Endothelial cell of umbilical vein (primary cell): Measurements from ENCODE around the gene ALDH3A2. TPM values are rescaled to one million over a fixed set of nuclear protein-coding genes. Genes with fewer than 3 reads are reported as not detected.

Experiments
- BruUV-seq: library from RNA; stranded (reverse); fragments of 400-500 nt; replicated peaks from 2 replicates; lab custom pipeline; 2021; lab: Mats Ljungman, UMichigan
- CTCF ChIA-PET: fragments of 300-600, 350-600 bp; sonication (Branson Sonifier 250); formaldehyde crosslinking; loops from one replicate; lab custom pipeline; 2021; ENCODE audit warnings: antibody characterized with exemption, inconsistent platforms; lab: Charles Lee
- POLR2A ChIA-PET: fragments of 300-600, 350-600 bp; sonication (Branson Sonifier 250); formaldehyde crosslinking; loops from one replicate; lab custom pipeline; 2021; ENCODE audit warnings: antibody characterized with exemption, inconsistent platforms; lab: Charles Lee
- DNase-seq: peaks from one replicate; pipeline ENCODE4 v3.0.0-alpha.2; 2011; ENCODE audit warnings: low read depth, low spot score
- FAIRE-seq: peaks from 2 replicates; lab custom pipeline; 2011; peaks lifted over from hg19 to GRCh38; lab: Jason Lieb, UNC
- H2AFZ ChIP-seq: 2 replicates; pipeline ENCODE4 v1.6.0; 2012; ENCODE audit warnings: low read depth, low read length, control low read depth, inconsistent platforms
- H3K27ac ChIP-seq: 2 replicates; pipeline ENCODE4 v1.5.1; 2011; ENCODE audit warnings: low read depth, mild to moderate bottlenecking, control low read depth, low read length, moderate library complexity; ENCODE audit not compliant: insufficient read depth
- H3K27me3 ChIP-seq, 2 experiments: 2 replicates each; pipeline versions ENCODE4 v1.6.0 to v1.6.1; 2011; ENCODE audit warnings: low read length in 2 of 2, mixed read lengths in 1 of 2; ENCODE audit not compliant: control insufficient read depth in 2 of 2, insufficient read depth in 2 of 2
- H3K36me3 ChIP-seq, 2 experiments: 2 replicates in 1 of 2; 3 replicates in 1 of 2; pipeline ENCODE4 v1.5.1; 2011; ENCODE audit warnings: low read length in 2 of 2, mild to moderate bottlenecking in 1 of 2, moderate library complexity in 1 of 2; ENCODE audit not compliant: control insufficient read depth in 2 of 2, insufficient read depth in 2 of 2; ENCODE audit errors: extremely low read depth in 1 of 2
- H3K4me1 ChIP-seq: 3 replicates; pipeline ENCODE4 v1.5.1; 2011; ENCODE audit warnings: mild to moderate bottlenecking, low read length; ENCODE audit not compliant: control insufficient read depth, insufficient read depth; ENCODE audit errors: extremely low read depth
- H3K4me2 ChIP-seq: 2 replicates; pipeline ENCODE4 v1.6.1; 2011; ENCODE audit warnings: low read length, control low read depth, mixed read lengths; ENCODE audit not compliant: insufficient read depth
- H3K4me3 ChIP-seq, 3 experiments: fragments of 200-600 bp in 1 of 3; sonication (generic), shearing (Covaris generic) in 1 of 3; replicated peaks in 1 of 3; 2 replicates each; pipeline ENCODE4 v1.5.1; 2011 to 2016; ENCODE audit warnings: control low read depth in 3 of 3, low read length in 3 of 3, mild to moderate bottlenecking in 2 of 3, inconsistent platforms in 1 of 3, low read depth in 1 of 3, moderate library complexity in 1 of 3; ENCODE audit not compliant: insufficient read depth in 1 of 3
- H3K79me2 ChIP-seq: 2 replicates; pipeline ENCODE4 v1.6.0; 2012; ENCODE audit warnings: low read length, inconsistent platforms; ENCODE audit not compliant: control insufficient read depth, insufficient read depth
- H3K9ac ChIP-seq: replicated peaks from 2 replicates; pipeline ENCODE3; 2011; ENCODE audit warnings: low read length, control low read depth; ENCODE audit not compliant: insufficient read depth; ENCODE audit errors: extremely low read depth
- H3K9me1 ChIP-seq: replicated peaks from 3 replicates; pipeline ENCODE4 v1.6.0; 2011; ENCODE audit warnings: mild to moderate bottlenecking, low read length; ENCODE audit not compliant: control insufficient read depth, insufficient read depth; ENCODE audit errors: extremely low read depth
- H3K9me3 ChIP-seq: replicated peaks from 2 replicates; pipeline ENCODE4 v1.5.1; 2012; ENCODE audit warnings: low read length, inconsistent platforms; ENCODE audit not compliant: control insufficient read depth, insufficient read depth
- H4K20me1 ChIP-seq: replicated peaks from 2 replicates; pipeline ENCODE3; 2011; ENCODE audit warnings: mild to moderate bottlenecking, low read length; ENCODE audit not compliant: control insufficient read depth, insufficient read depth; ENCODE audit errors: extremely low read depth
- CTCF ChIP-seq, 2 donors: IDR thresholded peaks; 1 replicate in 1 of 2; 2 replicates in 1 of 2; pipeline ENCODE4 v1.5.1; 2011; ENCODE audit warnings: low read length in 2 of 2, mild to moderate bottlenecking in 2 of 2, moderate library complexity in 2 of 2, control low read depth in 1 of 2, inconsistent platforms in 1 of 2, low read depth in 1 of 2; ENCODE audit not compliant: insufficient read depth in 1 of 2; ENCODE audit errors: extremely low read depth in 1 of 2
- EZH2 ChIP-seq: IDR thresholded peaks from 2 replicates; pipeline ENCODE4 v1.6.1; 2012; ENCODE audit warnings: borderline replicate concordance, low read depth, mild to moderate bottlenecking, moderate library complexity, low read length, inconsistent platforms; ENCODE audit not compliant: severe bottlenecking
- FOS ChIP-seq: IDR thresholded peaks from 2 replicates; pipeline ENCODE4 v1.6.1; 2011; ENCODE audit warnings: mild to moderate bottlenecking, low read length, moderate library complexity, borderline replicate concordance; ENCODE audit not compliant: insufficient read depth
- GATA2 ChIP-seq: IDR thresholded peaks from 2 replicates; pipeline ENCODE4 v1.7.0; 2011; ENCODE audit warnings: low read depth, mild to moderate bottlenecking, moderate library complexity, mixed read lengths, low read length; ENCODE audit not compliant: insufficient read length, insufficient read depth
- JUN ChIP-seq: IDR thresholded peaks from 2 replicates; pipeline ENCODE4 v1.6.1; 2011; ENCODE audit warnings: borderline replicate concordance, low read depth; ENCODE audit not compliant: insufficient read length, insufficient read depth
- MAX ChIP-seq: IDR thresholded peaks from 2 replicates; pipeline ENCODE4 v1.6.1; 2011; ENCODE audit not compliant: insufficient read depth, insufficient read length
- MYC ChIP-seq: IDR thresholded peaks from one replicate; pipeline ENCODE4 v1.6.1; 2011; ENCODE audit warnings: mild to moderate bottlenecking, low read depth, low read length
- POLR2A ChIP-seq: IDR thresholded peaks from 2 replicates; pipeline ENCODE4 v1.6.1; 2012; ENCODE audit warnings: low read depth, mild to moderate bottlenecking, control low read depth, low read length
- POLR2AphosphoS5 ChIP-seq: IDR thresholded peaks from 2 replicates; pipeline ENCODE4 v1.6.1; 2012; ENCODE audit warnings: low read depth, mild to moderate bottlenecking, control low read depth, low read length, moderate library complexity; ENCODE audit not compliant: insufficient read depth
- dilution Hi-C: fragments of 300-500 bp; cut with MboI; formaldehyde crosslinking; loops from one replicate; pipeline ENCODE4 v1.15.0; 2019; ENCODE audit warnings: low sequenced_read_pairs; ENCODE audit not compliant: extremely low pct_ligation_motif_present
- intact Hi-C: fragments of 100-400 bp; cut with micrococcal nuclease; formaldehyde crosslinking; loops from one replicate; pipeline ENCODE4 v1.10.0; 2022
- polyA plus RNA-seq, 4 experiments: library from polyadenylated mRNA; depleted of rRNA in 3 of 4; stranded (reverse) in 3 of 4; unstranded in 1 of 4; fragments of >200 nt; gene quantifications; 2 replicates each; pipeline versions ENCODE4 v1.2.1 to v1.2.3, GENCODE V29; 2011 to 2012; ENCODE audit warnings: missing spikeins in 1 of 4
- total RNA-seq: library from RNA; stranded (reverse); gene quantifications from 2 replicates; pipeline ENCODE4 v1.2.3, GENCODE V29; 2021

The ALDH3A2 gene
- total and polyA plus RNA-seq, 2 donors (not counting 3 experiments of a cell fraction or from before 2014, with no cell fraction given): 16.7 to 36.5 TPM

- Histone ChIP-seq H3K9me3 (no peaks in the 10 kb centered on the region), H3K9me1 (no peaks in the 10 kb centered on the region), H2AFZ (no peak overlapping the region), H3K79me2 (no peaks in the 10 kb centered on the region), H3K9ac (no peak overlapping the region), H3K36me3 (no peaks in the 10 kb centered on the region), H3K4me3 (no peak overlapping the region), H3K4me2 (no peak overlapping the region), H4K20me1 (no peaks in the 10 kb centered on the region), H3K4me1 (no peaks in the 10 kb centered on the region), H3K27ac (no peak overlapping the region), H3K27me3 (peaks cover 3 to 12% of the 10 kb centered on the region in 2 experiments)
- DNase-seq (no peak), FAIRE-seq (no peak)
- ChIA-PET POLR2A (no interaction called here), CTCF (interaction anchor here (0.9 to 1.0 kb wide), 2 partner anchors 16 to 17 kb away, joined by 3 read pairs; no protein-coding TSS in a partner anchor)
- TF ChIP-seq CTCF (IDR thresholded peaks at IDR 0.05; ENCODE audit: extremely low read depth in 1 of 2, insufficient read depth in 1 of 2, low read depth in 1 of 2, low read length in 2 of 2) (no peak), POLR2A (no peak), MAX (no peak), MYC (no peak), JUN (no peak)
- dilution Hi-C loops: no loop called here
- BruUV-seq: no TSS peak
- intact Hi-C loops: no loop called here
These were observed 19.1 kb upstream of the ALDH3A2 start for GRCh38 chr17:19629449-19629848.

GRCh38 chr17:19630035-19630434 lies 18.5 kb upstream of the ALDH3A2 start:
- ChIA-PET CTCF (interaction anchor here (0.9 to 1.0 kb wide), 2 partner anchors 15 to 17 kb away, joined by 3 read pairs; no protein-coding TSS in a partner anchor), POLR2A (no interaction called here)
- dilution Hi-C loops (no loop called here), intact Hi-C loops (no loop called here)
- Histone ChIP-seq H3K9me3 (no peaks in the 10 kb centered on the region), H3K9ac (no peak overlapping the region), H3K27ac (no peak overlapping the region), H4K20me1 (no peaks in the 10 kb centered on the region), H3K9me1 (no peaks in the 10 kb centered on the region), H3K79me2 (no peaks in the 10 kb centered on the region), H3K27me3 (peaks cover 1 to 12% of the 10 kb centered on the region in 2 experiments), H3K4me2 (no peak overlapping the region), H3K4me3 (no peak overlapping the region), H3K36me3 (no peaks in the 10 kb centered on the region), H2AFZ (no peak overlapping the region), H3K4me1 (no peaks in the 10 kb centered on the region)
- BruUV-seq: no TSS peak
- TF ChIP-seq GATA2: no peak
- no peak for TF ChIP-seq MYC
- TF ChIP-seq POLR2A: no peak
- no peak for TF ChIP-seq POLR2AphosphoS5
- no peak for TF ChIP-seq EZH2
- TF ChIP-seq FOS: no peak
- no peak for TF ChIP-seq MAX
- no peak for TF ChIP-seq JUN
- TF ChIP-seq CTCF (IDR thresholded peaks at IDR 0.05; ENCODE audit: extremely low read depth in 1 of 2, insufficient read depth in 1 of 2, low read depth in 1 of 2, low read length in 2 of 2): no peak
- FAIRE-seq (no peak), DNase-seq (no peak)
